Measurements from ENCODE around the gene FHOD3. TPM values are rescaled to one million over a fixed set of nuclear protein-coding genes. Genes with fewer than 3 reads are reported as not detected.

Gene FHOD3
- total and polyA plus RNA-seq, 2 of the 8 experiments (the other 6 are each of a cell fraction or from before 2014, with no cell fraction given) = 9.7 to 10.5 TPM

DNA sequence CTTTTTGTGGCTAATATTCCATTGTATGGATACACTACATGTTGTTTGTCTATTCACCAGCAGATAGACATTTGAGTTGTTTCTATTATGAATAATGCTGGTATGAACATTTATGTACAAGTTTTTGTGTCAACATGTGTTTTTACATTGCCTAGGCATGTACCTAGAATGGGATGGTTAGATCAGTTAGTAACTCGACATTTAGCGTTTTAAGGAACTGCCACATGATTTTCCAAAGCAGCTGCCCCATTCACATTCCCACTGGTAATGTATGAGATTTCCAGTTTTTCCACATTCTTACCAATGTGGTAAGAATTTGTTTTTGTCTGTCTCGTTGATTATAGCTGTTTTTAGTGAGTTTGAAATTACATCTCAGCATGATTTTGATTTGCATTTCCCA, 112.8 kb downstream of the FHOD3 start:
- Histone ChIP-seq H3K4me2 (ENCODE audit: insufficient read depth in 1 of 2, low read depth in 2 of 2, low read length in 2 of 2) (no peak overlapping the region), H3K23me2 (ENCODE audit: low read depth, low read length) (no peaks in the 10 kb centered on the region), H2BK120ac (replicated peaks; ENCODE audit: low read depth, low read length) (no peak overlapping the region), H3K14ac (ENCODE audit: insufficient read length) (no peak overlapping the region), H3K56ac (replicated peaks; ENCODE audit: insufficient read length, low read depth, low read length) (no peak overlapping the region), H2BK5ac (ENCODE audit: low read depth, low read length) (no peak overlapping the region), H4K91ac (replicated peaks; ENCODE audit: insufficient read length, low read length) (no peak overlapping the region), H2BK15ac (ENCODE audit: low read length) (no peak overlapping the region), H3K36me3 (ENCODE audit: control insufficient read depth in 2 of 4, insufficient read depth in 4 of 4, low read length in 3 of 4) (no peaks in the 10 kb centered on the region), H3K27ac (ENCODE audit: low read depth, low read length) (no peak overlapping the region), H3K4me3 (ENCODE audit: extremely low read depth in 1 of 4, insufficient read depth in 2 of 4, low read depth in 3 of 4, low read length in 4 of 4) (no peak overlapping the region), H2BK12ac (ENCODE audit: low read depth, low read length) (no peak overlapping the region), H2AFZ (ENCODE audit: low read length) (no peak overlapping the region), H3K18ac (ENCODE audit: extremely low read depth, low read length) (no peak overlapping the region), H3K79me2 (ENCODE audit: control insufficient read depth in 1 of 2, insufficient read depth in 2 of 2, low read length in 2 of 2) (no peaks in the 10 kb centered on the region), H4K8ac (ENCODE audit: extremely low read depth, insufficient read depth, low read length) (no peak overlapping the region), H3K4ac (replicated peaks; ENCODE audit: insufficient read length, low read depth, low read length) (no peak overlapping the region), H3K23ac (ENCODE audit: insufficient read length) (no peak overlapping the region), H3K27me3 (replicated peaks in 1 of 4; ENCODE audit: control insufficient read depth in 3 of 4, extremely low read depth in 1 of 4, insufficient read depth in 3 of 4, low read length in 3 of 4) (no peaks in the 10 kb centered on the region), H3K9ac (replicated peaks in 1 of 4; ENCODE audit: extremely low read depth in 1 of 4, low read depth in 3 of 4, low read length in 3 of 4) (no peak overlapping the region), H4K5ac (ENCODE audit: insufficient read length, low read depth, low read length) (no peak overlapping the region), H2AK5ac (ENCODE audit: low read depth, low read length) (no peak overlapping the region), H3K79me1 (ENCODE audit: low read depth, low read length) (peaks cover 3% of the 10 kb centered on the region; the same call in 1 of the 2 replicates), H2BK20ac (ENCODE audit: low read length) (no peak overlapping the region), H3K9me3 (ENCODE audit: insufficient read depth in 2 of 2, low read depth in 1 of 2, low read length in 1 of 2) (no peaks in the 10 kb centered on the region), H4K20me1 (replicated peaks in 1 of 2; ENCODE audit: control insufficient read depth in 1 of 2, insufficient read depth in 2 of 2, low read length in 2 of 2) (no peaks in the 10 kb centered on the region), H3K4me1 (replicated peaks in 1 of 4; ENCODE audit: control insufficient read depth in 3 of 4, insufficient read depth in 4 of 4, low read length in 3 of 4) (0 out of 7 replicates have a peak, but pooled peaks cover 0 to 1% (median 0%) of the 10 kb centered on the region in 4 experiments)
- CTCF ChIA-PET (ENCODE audit: partially characterized antibody) = interaction anchor here (1.3 to 14.7 kb wide), 5 partner anchors 10 to 101 kb away, joined by 4 to 163 read pairs (median 18); no protein-coding TSS in a partner anchor
- FAIRE-seq (no peak), DNase-seq (ENCODE audit: low read depth in 1 of 2, low spot score in 2 of 2) (no peak)
- WGBS, 2 experiments (ENCODE audit: extremely low coverage in 1 of 2, insufficient coverage in 1 of 2, insufficient read length in 1 of 2, insufficient replicate concordance in 2 of 2, low coverage in 1 of 2, low lambda C conversion rate in 2 of 2, missing lambda C conversion rate in 1 of 2) = 89% methylated on average over 3 of the region's 3 CpGs; no CpG with 5 or more reads in 1 of the 2 experiments
- POLR2A ChIA-PET (ENCODE audit: partially characterized antibody) = interaction anchor here (1.2 kb wide), 1 partner anchor 11 kb away, joined by 3 read pairs; no protein-coding TSS in a partner anchor
- TF ChIP-seq KDM4A (IDR thresholded peaks at IDR 0.05; ENCODE audit: low read depth, low read length, severe bottlenecking) (no peak), RXRA (IDR thresholded peaks at IDR 0.05; ENCODE audit: insufficient read depth, low read depth, low read length) (no peak), POLR2A (IDR thresholded peaks at IDR 0.05; ENCODE audit: control extremely low read depth in 1 of 2, low read depth in 2 of 2, low read length in 2 of 2) (no peak), SAP30 (IDR thresholded peaks at IDR 0.05; ENCODE audit: insufficient read depth, insufficient replicate concordance, low read length) (no peak), SP2 (IDR thresholded peaks at IDR 0.05; ENCODE audit: low read length) (no peak), POU5F1 (IDR thresholded peaks at IDR 0.05; ENCODE audit: low read depth, low read length) (no peak), BCL11A (IDR thresholded peaks at IDR 0.05; ENCODE audit: low read depth in 2 of 2, low read length in 2 of 2) (no peak), CBX5 (IDR thresholded peaks at IDR 0.05; ENCODE audit: low read depth, low read length) (no peak), RAD21 (IDR thresholded peaks at IDR 0.05 in 1 of 2, conservative IDR thresholded peaks at IDR 0.05 in 1 of 2; ENCODE audit: low read depth in 2 of 2, low read length in 2 of 2) (no peak)
- TF ChIP-seq, protein P1, sequence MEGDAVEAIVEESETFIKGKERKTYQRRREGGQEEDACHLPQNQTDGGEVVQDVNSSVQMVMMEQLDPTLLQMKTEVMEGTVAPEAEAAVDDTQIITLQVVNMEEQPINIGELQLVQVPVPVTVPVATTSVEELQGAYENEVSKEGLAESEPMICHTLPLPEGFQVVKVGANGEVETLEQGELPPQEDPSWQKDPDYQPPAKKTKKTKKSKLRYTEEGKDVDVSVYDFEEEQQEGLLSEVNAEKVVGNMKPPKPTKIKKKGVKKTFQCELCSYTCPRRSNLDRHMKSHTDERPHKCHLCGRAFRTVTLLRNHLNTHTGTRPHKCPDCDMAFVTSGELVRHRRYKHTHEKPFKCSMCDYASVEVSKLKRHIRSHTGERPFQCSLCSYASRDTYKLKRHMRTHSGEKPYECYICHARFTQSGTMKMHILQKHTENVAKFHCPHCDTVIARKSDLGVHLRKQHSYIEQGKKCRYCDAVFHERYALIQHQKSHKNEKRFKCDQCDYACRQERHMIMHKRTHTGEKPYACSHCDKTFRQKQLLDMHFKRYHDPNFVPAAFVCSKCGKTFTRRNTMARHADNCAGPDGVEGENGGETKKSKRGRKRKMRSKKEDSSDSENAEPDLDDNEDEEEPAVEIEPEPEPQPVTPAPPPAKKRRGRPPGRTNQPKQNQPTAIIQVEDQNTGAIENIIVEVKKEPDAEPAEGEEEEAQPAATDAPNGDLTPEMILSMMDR (IDR thresholded peaks at IDR 0.05; ENCODE audit: control extremely low read depth in 1 of 3, insufficient read depth in 1 of 3, low read depth in 1 of 3, low read length in 3 of 3) = no peak
